Activated CD8-positive, alpha-beta memory T cell treated with anti-CD3 and anti-CD28 coated beads for 4 hours (primary cell): ENCODE data around the gene CHRDL1.
"Not testable (repeated sequence)": the region's sequence is repeated elsewhere in the genome, so short reads cannot be mapped to it uniquely, and the experiment has no call there.

Source experiments
- DNase-seq, 2 donors: peaks; one replicate each; pipeline ENCODE4 v3.0.0-alpha.2; 2020; ENCODE audit warnings: low read depth in 2 of 2

The CHRDL1 gene

GRCh38 chrX:110795645-110796406, at the start of gene CHRDL1:
Gene CHRDL1, minus strand, starts transcription at chrX:110795817. Its CDS starts 3,636 bp downstream, at chrX:110792181.
- DNase-seq = no peak

DNA sequence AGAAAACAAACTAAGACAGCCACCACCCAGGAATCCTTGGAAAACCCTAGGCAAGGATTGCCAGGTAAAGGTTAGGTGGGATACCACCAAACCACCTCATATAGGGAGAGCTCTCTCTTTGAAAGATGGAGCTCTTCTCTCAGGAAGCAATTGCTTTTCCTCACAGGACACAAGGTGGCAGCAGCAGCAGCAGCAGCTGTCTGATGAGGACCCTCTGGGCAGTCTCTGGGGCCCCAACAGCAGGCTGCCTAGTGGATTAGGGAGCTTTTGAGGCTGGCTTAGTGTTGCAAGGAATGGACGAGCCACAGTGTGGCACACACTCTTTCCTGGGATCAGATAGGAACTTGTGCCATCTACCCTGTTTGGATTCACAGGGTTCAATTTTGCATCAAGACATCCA, 41.4 kb upstream of the CHRDL1 start:
- DNase-seq = no peak

- DNase-seq = no peak
Observed at GRCh38 chrX:110836451-110836850, 40.8 kb upstream of the CHRDL1 start.

- no peak for DNase-seq
Observed at GRCh38 chrX:110836001-110836400, 40.4 kb upstream of the CHRDL1 start.

DNA sequence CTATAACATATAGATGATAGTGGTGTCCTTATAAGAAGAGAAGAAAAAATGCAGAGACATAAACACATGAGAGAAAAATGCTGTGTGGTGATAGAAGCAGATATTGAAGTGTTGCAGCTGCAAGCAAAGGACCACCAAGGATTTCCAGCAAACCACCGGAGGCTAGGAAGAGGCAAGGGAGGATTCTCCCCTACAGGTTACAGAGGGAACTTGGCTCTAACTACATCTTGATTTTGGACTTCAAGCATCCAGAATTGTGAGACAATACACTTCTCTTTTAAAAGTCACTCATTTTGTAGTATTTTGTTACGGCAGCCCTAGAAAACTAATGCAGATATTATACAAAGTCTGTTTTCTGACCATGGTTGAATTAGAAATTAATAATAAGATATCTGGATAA, 30.4 kb upstream of the CHRDL1 start:
- no peak for DNase-seq

DNA sequence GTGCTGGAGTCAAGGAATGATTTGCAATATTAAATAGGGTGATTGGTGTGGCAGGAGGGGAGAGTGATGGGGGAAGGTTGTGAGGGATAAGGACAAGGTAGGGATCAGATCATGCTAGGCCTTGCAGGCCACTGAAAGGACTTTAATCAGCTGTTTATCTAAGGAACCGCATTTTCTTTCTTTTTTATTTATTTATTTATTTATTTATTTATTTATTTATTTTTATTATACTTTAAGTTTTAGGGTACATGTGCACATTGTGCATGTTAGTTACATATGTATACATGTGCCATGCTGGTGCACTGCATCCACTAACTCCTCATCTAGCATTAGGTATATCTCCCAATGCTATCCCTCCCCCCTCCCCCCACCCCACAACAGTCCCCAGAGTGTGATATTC, 20.9 kb upstream of the CHRDL1 start:
- not testable (repeated sequence) for DNase-seq

GRCh38 chrX:110806145-110806544, 10.5 kb upstream of the CHRDL1 start:
- DNase-seq = no peak

- no peak for DNase-seq
Observed at GRCh38 chrX:110805303-110805702, 9.7 kb upstream of the CHRDL1 start.

DNA sequence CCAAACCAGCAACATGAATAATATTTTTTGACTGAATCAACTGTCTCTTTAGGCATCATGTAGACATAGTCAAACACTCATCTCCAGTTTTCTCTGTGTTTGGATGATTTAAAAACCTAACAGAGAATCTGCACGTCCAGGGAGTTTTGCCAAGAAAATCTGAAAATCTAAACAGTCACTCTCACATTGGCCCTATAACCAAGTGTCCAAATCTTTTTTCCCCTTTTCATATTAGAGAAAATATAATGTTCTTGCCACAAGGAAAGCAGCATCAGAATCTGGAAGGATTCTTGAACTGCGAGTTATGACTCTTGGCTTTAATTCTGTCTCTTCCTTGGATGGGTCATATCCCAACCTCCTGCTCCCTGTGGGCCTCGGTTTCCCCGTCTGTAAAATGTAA, 8.8 kb upstream of the CHRDL1 start:
- DNase-seq = no peak

GRCh38 chrX:110803506-110803905, 7.9 kb upstream of the CHRDL1 start:
- no peak for DNase-seq

- DNase-seq = no peak
Observed at GRCh38 chrX:110796407-110796697, 735 bp upstream of the CHRDL1 start.

GRCh38 chrX:110794601-110795000, 1.0 kb downstream of the CHRDL1 start:
- no peak for DNase-seq

DNA sequence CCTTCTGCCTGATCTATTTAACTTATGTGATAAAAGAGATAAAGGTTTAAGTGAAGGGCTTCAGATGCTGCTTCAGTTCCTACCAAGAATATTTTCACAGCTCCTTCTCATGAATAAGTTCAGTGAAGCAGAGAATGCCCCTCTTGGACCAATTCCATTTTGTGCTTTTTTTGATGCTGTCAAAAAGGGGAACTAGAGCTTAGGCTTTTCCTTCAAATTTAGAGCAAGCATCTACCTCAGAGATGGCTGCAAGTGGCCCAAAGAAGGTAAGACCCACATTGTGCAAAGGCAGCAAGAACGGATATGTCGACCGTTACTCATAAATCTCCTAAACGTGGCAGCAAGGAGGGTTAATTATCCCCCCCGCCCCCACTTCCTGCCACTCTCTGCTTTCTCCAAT, 4.5 kb downstream of the CHRDL1 start:
- no peak for DNase-seq

- DNase-seq = no peak
Observed at GRCh38 chrX:110786486-110786885, 9.1 kb downstream of the CHRDL1 start.

DNA sequence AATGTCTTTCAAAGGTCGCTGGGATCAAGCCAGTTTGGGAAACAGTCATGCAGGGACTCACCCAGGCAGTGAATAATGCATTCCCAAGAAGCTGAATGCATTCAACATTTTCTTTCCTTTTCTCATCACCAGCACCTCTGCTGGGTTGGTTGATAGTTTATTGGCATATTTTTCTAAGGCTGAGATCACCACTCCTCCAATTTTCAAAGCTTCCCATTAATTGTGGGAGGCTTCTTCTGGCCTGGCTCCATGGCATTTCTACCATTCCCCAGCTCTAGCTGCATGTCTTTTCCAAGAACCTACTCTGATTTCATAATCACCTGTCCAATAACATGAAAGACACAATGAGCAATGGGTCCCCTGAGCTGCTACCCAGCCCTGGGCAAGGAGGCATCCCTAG, 35.8 kb downstream of the CHRDL1 start:
- DNase-seq = no peak

DNA sequence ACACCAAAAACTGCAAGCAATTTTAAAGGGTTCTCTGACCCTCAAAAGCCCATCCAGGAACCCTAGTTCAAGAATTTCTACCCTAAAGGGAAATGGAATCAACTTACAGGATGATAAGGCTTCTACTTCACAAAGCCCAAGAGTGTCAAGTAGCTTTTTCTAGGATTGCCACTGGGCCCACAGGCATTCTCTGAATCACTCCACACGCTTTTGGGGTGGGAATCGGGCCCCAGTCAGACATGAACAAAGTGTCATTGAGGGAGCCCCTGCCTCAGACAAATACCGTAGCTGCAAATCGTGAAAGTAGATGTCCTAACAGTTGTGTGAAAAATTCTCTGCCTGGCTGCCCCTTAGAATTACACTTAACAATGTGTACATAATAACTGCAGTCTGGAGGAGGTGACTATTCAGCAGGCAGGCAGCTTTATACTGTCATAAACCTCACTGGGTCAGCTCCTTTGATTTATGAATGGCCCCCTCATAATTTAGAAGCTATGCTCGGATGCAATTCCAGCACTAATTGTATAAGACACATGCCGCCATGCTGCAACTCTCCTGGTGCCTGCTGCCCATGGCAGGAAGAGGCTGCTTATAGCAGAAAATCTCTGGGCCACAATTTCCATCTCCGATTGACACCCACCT, 36.7 kb downstream of the CHRDL1 start:
- no peak for DNase-seq

- no peak for DNase-seq
Observed at GRCh38 chrX:110755611-110756010, 40.0 kb downstream of the CHRDL1 start.

- DNase-seq = no peak
Observed at GRCh38 chrX:110755061-110755460, 40.6 kb downstream of the CHRDL1 start.

DNA sequence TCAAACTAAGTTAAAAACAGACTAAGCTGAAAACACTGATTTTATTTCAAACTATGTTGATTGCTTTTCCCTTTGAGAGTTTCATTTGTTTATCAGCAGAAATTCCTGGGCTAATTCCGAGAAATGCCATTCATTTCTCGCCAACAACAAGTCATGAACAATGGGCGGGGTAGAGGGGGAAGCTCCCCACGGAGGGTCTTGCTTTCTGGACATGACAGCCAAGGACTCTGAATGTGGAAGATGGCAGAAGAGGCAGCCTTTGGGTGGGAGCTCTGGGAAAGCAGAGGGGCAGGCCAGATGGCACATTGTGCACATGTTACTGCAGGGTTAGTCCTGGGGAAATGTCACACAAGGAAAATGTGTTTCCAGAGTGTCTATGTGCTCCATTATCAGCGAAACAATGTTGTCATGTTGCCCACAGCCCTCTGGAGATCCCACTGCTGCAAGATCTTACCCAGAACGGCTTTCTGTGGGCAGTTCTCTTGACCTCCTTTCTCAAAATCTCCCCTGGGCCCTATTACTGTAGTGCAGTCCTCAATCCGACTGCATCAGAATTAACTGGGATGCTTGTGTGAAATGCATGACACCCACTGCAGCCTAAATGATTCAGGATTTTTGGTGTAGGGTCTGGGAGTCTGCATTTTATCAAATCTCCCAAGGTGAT, 45.0 kb downstream of the CHRDL1 start:
- DNase-seq = no peak

DNA sequence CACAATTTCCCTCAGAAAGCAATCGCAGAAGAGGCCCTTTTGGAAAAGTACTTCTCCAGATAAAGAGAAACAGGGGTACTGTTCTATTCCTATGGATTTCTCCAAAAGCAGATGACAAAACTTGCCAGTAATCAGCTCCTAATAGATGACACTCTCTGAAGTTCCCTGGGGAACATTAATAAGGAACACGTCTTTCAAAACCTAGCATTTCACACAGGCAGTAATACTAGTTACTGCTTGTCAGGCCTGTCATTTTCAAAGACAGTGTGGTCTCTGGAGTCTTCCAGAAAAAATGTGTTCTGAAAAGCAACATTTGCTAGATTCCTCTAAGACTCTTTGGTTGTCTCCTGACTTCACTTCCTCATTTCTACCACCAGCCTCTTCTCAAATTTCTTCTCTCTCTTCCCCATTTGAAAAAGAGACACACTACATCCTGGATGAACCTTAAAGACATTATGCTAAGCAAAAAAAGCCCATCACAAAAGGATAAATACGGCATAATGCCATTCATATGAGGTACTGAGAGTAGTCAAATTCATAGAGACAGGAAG, 47.3 kb downstream of the CHRDL1 start:
- DNase-seq = no peak

- DNase-seq = no peak
Observed at GRCh38 chrX:110746014-110746413, 49.6 kb downstream of the CHRDL1 start.

DNA sequence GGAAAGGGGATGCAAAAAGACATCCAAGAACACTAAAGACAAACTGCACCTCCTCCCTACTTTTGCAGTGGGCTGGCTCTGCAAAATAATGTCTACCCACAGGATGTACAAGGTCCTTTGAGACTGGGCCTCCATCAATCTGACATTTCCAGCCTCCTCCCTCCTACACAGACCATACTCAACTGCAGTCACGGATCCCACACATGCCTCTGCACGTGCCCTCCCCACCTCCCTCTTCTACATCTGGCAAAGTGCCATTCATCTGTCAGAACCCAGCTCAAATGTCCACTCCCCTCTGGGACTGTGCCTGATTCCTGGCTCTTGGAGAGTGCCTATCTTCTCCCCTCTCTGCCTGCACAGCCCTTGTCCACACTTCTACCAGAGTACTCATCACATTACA, 50.3 kb downstream of the CHRDL1 start:
- no peak for DNase-seq
